ENCODE results near the gene PPP1R14C.

PPP1R14C gene

DNA sequence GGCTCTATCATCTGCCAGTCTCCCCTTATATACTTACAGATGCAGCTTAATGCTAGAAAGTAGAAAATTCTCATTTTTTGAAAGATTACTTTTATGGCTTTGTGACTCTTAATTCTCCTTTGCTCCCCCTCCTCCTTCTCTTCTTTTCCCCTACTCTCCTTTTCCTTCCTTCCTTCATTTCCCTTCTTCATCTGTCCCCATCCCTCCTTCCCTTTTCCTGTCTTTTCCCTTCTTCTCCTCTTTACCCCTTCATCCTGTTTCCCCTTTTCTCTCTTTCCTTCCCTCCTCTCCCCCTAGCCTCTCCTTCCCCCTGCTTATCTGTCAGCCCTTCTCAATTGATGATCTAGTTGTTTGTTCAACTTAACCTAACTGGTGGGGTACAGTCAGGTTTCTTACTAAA is 71.5 kb downstream of the PPP1R14C start:
- no peak for TF ChIP-seq ZNF8 (CRISPR knock-in tag; IDR thresholded peaks at IDR 0.05)
- TF ChIP-seq ZNF70 (CRISPR knock-in tag; IDR thresholded peaks at IDR 0.05): no peak
- TF ChIP-seq, protein P1, sequence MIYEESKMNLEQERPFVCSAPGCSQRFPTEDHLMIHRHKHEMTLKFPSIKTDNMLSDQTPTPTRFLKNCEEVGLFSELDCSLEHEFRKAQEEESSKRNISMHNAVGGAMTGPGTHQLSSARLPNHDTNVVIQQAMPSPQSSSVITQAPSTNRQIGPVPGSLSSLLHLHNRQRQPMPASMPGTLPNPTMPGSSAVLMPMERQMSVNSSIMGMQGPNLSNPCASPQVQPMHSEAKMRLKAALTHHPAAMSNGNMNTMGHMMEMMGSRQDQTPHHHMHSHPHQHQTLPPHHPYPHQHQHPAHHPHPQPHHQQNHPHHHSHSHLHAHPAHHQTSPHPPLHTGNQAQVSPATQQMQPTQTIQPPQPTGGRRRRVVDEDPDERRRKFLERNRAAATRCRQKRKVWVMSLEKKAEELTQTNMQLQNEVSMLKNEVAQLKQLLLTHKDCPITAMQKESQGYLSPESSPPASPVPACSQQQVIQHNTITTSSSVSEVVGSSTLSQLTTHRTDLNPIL (CRISPR knock-in tag; IDR thresholded peaks at IDR 0.05; ENCODE audit: low read depth): no peak
- TF ChIP-seq, protein P2, sequence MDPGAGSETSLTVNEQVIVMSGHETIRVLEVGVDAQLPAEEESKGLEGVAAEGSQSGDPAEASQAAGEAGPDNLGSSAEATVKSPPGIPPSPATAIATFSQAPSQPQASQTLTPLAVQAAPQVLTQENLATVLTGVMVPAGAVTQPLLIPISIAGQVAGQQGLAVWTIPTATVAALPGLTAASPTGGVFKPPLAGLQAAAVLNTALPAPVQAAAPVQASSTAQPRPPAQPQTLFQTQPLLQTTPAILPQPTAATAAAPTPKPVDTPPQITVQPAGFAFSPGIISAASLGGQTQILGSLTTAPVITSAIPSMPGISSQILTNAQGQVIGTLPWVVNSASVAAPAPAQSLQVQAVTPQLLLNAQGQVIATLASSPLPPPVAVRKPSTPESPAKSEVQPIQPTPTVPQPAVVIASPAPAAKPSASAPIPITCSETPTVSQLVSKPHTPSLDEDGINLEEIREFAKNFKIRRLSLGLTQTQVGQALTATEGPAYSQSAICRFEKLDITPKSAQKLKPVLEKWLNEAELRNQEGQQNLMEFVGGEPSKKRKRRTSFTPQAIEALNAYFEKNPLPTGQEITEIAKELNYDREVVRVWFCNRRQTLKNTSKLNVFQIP (CRISPR knock-in tag; IDR thresholded peaks at IDR 0.05; ENCODE audit: borderline replicate concordance, low read depth): no peak
- TF ChIP-seq SNAI2 (CRISPR knock-in tag; IDR thresholded peaks at IDR 0.05): no peak
- TF ChIP-seq GLIS3 (CRISPR knock-in tag; IDR thresholded peaks at IDR 0.05): no peak
- no peak for TF ChIP-seq ZFP3 (CRISPR knock-in tag; IDR thresholded peaks at IDR 0.05)
- TF ChIP-seq ZFP30 (CRISPR knock-in tag; IDR thresholded peaks at IDR 0.05): no peak
- TF ChIP-seq ZC3H10 (CRISPR knock-in tag; IDR thresholded peaks at IDR 0.05): no peak
- no peak for TF ChIP-seq BACH2 (CRISPR knock-in tag; IDR thresholded peaks at IDR 0.05; ENCODE audit: borderline replicate concordance)
- no peak for TF ChIP-seq RARB (CRISPR knock-in tag; IDR thresholded peaks at IDR 0.05)
- TF ChIP-seq ISL1 (CRISPR knock-in tag; IDR thresholded peaks at IDR 0.05): no peak
- ATAC-seq: no peak

DNA sequence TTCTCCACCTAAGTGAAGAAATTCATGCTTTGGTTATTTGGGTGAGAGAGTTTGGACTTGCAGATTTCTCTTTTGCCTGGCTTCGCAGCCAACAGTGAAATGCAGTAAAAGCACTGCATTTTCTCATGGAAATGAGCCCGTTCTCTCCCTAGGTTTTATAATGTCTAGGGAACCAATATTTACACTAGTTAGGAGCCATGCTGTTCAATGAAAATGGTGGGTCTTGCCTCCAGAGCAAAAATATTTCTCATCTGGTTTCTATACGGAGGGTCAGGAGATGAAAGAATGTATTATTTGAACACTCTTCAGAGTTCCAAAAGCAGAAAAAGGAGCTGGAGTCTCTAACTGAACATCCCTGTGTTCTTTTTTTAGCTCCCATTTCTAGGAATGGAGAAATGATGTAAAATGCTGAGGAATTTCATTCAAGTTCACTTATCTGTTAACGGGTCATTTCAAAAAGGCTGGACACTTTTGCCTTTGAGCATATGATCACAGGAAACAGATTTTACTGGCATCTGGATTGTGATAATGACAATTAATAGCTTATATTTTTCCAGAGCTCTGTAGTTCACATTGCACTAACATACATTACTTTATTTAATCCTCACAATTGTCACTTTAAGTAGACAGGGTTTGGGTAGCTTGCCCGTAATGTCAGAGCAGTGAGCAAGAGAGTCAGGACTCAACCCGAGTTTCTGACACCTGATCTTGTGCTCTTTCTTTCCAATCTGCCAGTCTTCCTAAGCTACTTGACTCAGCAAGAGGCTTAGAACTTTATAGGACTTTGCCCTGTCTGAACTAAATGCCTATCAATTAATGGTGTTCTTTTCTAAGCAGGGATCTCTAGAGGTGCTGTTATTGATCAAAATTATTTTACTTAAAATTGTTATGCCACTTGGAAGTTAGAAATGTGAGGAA is 78.0 kb downstream of the PPP1R14C start:
- TF ChIP-seq, protein P1 (CRISPR knock-in tag; IDR thresholded peaks at IDR 0.05; ENCODE audit: low read depth): no peak
- TF ChIP-seq, protein P3, sequence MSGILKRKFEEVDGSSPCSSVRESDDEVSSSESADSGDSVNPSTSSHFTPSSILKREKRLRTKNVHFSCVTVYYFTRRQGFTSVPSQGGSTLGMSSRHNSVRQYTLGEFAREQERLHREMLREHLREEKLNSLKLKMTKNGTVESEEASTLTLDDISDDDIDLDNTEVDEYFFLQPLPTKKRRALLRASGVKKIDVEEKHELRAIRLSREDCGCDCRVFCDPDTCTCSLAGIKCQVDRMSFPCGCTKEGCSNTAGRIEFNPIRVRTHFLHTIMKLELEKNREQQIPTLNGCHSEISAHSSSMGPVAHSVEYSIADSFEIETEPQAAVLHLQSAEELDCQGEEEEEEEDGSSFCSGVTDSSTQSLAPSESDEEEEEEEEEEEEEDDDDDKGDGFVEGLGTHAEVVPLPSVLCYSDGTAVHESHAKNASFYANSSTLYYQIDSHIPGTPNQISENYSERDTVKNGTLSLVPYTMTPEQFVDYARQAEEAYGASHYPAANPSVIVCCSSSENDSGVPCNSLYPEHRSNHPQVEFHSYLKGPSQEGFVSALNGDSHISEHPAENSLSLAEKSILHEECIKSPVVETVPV (CRISPR knock-in tag; IDR thresholded peaks at IDR 0.05): no peak
- no peak for TF ChIP-seq ARNTL (CRISPR knock-in tag; IDR thresholded peaks at IDR 0.05; ENCODE audit: borderline replicate concordance, low read depth)
- no peak for TF ChIP-seq ZC3H10 (CRISPR knock-in tag; IDR thresholded peaks at IDR 0.05)
- no peak for TF ChIP-seq ZFP3 (CRISPR knock-in tag; IDR thresholded peaks at IDR 0.05)
- no peak for TF ChIP-seq PPARA (CRISPR knock-in tag; IDR thresholded peaks at IDR 0.05; ENCODE audit: borderline replicate concordance)
- no peak for TF ChIP-seq RARB (CRISPR knock-in tag; IDR thresholded peaks at IDR 0.05)
- TF ChIP-seq ESRRG (CRISPR knock-in tag; IDR thresholded peaks at IDR 0.05): no peak
- TF ChIP-seq, protein P4, sequence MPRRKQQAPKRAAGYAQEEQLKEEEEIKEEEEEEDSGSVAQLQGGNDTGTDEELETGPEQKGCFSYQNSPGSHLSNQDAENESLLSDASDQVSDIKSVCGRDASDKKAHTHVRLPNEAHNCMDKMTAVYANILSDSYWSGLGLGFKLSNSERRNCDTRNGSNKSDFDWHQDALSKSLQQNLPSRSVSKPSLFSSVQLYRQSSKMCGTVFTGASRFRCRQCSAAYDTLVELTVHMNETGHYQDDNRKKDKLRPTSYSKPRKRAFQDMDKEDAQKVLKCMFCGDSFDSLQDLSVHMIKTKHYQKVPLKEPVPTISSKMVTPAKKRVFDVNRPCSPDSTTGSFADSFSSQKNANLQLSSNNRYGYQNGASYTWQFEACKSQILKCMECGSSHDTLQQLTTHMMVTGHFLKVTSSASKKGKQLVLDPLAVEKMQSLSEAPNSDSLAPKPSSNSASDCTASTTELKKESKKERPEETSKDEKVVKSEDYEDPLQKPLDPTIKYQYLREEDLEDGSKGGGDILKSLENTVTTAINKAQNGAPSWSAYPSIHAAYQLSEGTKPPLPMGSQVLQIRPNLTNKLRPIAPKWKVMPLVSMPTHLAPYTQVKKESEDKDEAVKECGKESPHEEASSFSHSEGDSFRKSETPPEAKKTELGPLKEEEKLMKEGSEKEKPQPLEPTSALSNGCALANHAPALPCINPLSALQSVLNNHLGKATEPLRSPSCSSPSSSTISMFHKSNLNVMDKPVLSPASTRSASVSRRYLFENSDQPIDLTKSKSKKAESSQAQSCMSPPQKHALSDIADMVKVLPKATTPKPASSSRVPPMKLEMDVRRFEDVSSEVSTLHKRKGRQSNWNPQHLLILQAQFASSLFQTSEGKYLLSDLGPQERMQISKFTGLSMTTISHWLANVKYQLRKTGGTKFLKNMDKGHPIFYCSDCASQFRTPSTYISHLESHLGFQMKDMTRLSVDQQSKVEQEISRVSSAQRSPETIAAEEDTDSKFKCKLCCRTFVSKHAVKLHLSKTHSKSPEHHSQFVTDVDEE (CRISPR knock-in tag; IDR thresholded peaks at IDR 0.05): no peak
- no peak for TF ChIP-seq SNAI2 (CRISPR knock-in tag; IDR thresholded peaks at IDR 0.05)
- TF ChIP-seq OSR1 (CRISPR knock-in tag; IDR thresholded peaks at IDR 0.05): no peak
- ATAC-seq: no peak

DNA sequence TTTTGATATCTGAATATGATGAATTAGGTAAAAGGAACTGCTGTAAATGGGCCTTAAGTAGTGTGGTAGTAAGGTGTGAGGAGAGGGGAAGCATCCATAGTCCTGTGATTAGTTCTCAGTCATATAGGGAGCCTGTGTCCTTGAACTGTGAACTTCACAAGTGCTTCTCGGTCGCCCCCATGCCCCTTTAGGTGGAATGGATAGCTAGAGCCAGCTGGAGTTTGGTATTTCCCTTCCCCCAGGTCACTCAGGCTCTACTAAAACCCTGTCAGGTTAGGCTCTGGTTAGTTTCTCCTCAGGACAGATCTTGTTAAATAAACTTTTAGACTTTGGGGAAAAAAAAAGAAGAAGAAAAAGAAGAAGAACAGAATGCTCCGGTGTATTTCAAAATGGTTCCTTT is 82.0 kb downstream of the PPP1R14C start:
- no peak for ATAC-seq
- TF ChIP-seq GLIS3 (CRISPR knock-in tag; IDR thresholded peaks at IDR 0.05): no peak
- no peak for TF ChIP-seq SNAI2 (CRISPR knock-in tag; IDR thresholded peaks at IDR 0.05)
- TF ChIP-seq TCF4 (CRISPR knock-in tag; IDR thresholded peaks at IDR 0.05; ENCODE audit: borderline replicate concordance): no peak
- TF ChIP-seq, protein P3 (CRISPR knock-in tag; IDR thresholded peaks at IDR 0.05): no peak
- TF ChIP-seq ZNF565 (CRISPR knock-in tag; conservative IDR thresholded peaks at IDR 0.05; ENCODE audit: low read depth): no peak
- no peak for TF ChIP-seq ARNTL (CRISPR knock-in tag; IDR thresholded peaks at IDR 0.05; ENCODE audit: borderline replicate concordance, low read depth)
- TF ChIP-seq, protein P5, sequence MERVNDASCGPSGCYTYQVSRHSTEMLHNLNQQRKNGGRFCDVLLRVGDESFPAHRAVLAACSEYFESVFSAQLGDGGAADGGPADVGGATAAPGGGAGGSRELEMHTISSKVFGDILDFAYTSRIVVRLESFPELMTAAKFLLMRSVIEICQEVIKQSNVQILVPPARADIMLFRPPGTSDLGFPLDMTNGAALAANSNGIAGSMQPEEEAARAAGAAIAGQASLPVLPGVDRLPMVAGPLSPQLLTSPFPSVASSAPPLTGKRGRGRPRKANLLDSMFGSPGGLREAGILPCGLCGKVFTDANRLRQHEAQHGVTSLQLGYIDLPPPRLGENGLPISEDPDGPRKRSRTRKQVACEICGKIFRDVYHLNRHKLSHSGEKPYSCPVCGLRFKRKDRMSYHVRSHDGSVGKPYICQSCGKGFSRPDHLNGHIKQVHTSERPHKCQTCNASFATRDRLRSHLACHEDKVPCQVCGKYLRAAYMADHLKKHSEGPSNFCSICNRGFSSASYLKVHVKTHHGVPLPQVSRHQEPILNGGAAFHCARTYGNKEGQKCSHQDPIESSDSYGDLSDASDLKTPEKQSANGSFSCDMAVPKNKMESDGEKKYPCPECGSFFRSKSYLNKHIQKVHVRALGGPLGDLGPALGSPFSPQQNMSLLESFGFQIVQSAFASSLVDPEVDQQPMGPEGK (CRISPR knock-in tag; IDR thresholded peaks at IDR 0.05; ENCODE audit: borderline replicate concordance): no peak
- TF ChIP-seq ZNF70 (CRISPR knock-in tag; IDR thresholded peaks at IDR 0.05): no peak
- TF ChIP-seq PPARA (CRISPR knock-in tag; IDR thresholded peaks at IDR 0.05; ENCODE audit: borderline replicate concordance): no peak
- TF ChIP-seq ZC3H10 (CRISPR knock-in tag; IDR thresholded peaks at IDR 0.05): no peak
